T-helper 1 cell treated with Interleukin-12 subunit alpha and Interleukin-12 subunit beta and Interleukin-4 antibody, amounts not matched to agents 30 μg/mL and 1 μg/mL, for 36 hours (primary cell): ENCODE measurements around the gene MSI1.

Source experiments
- H3K27ac Mint-ChIP-seq: one replicate; pipeline ENCODE4 v1.8.0; 2021; ENCODE audit warnings: mild to moderate bottlenecking, mixed read lengths
- H3K27me3 Mint-ChIP-seq: one replicate; pipeline ENCODE4 v1.8.0; 2021; ENCODE audit warnings: low read depth, mixed read lengths
- H3K36me3 Mint-ChIP-seq: one replicate; pipeline ENCODE4 v1.8.0; 2021; ENCODE audit warnings: low read depth, mixed read lengths
- H3K4me1 Mint-ChIP-seq: one replicate; pipeline ENCODE4 v1.8.0; 2021; ENCODE audit warnings: low read depth, mixed read lengths
- H3K4me3 Mint-ChIP-seq: one replicate; pipeline ENCODE4 v1.8.0; 2021; ENCODE audit warnings: mild to moderate bottlenecking, moderate library complexity, mixed read lengths
- H3K9me3 Mint-ChIP-seq: one replicate; pipeline ENCODE4 v1.8.0; 2021; ENCODE audit warnings: mixed read lengths

Gene MSI1

DNA sequence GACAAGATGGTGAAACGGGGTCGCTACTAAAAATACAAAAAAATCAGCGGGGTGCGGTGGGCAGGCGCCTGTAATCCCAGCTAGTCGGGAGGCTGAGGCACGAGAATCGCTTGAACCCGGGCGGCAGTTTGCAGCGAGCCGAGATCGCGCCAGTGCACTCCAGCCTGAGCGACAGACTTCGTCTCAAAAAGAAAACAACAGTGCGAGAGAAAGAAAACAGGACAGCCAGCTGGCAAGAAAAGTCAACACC lies 76.6 kb downstream of the MSI1 start:
- no peaks in the 10 kb centered on the region for H3K36me3 Mint-ChIP-seq
- peaks cover 6% of the 10 kb centered on the region for H3K4me1 Mint-ChIP-seq
- no peak overlapping the region for H3K4me3 Mint-ChIP-seq
- H3K27ac Mint-ChIP-seq = no peak overlapping the region
- H3K9me3 Mint-ChIP-seq = no peaks in the 10 kb centered on the region
- peaks cover 6% of the 10 kb centered on the region for H3K27me3 Mint-ChIP-seq
